Measurements from ENCODE around the gene TPR.

TPR gene

DNA sequence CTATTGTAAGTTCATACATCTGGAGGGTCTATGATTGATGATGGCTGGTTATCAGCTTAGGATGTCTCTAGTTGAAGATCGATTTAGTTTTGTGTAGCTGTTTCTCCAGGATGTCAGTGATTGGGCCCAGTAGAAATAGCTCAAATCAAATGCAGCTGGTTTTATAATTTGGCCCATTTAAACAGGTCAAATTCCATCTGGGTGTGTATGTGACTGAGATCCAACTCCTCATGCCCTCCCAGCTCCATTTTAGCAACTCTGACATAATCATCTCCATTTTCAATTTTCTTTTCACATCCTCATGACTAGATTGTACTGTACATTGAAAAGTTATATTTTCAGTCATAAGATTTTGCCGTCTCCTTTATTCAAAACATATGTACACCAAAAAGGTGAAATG lies 99.2 kb downstream of the TPR start:
- H3K27me3 ChIP-seq (ENCODE audit: insufficient read depth, low read depth): no peaks in the 10 kb centered on the region
- no peak overlapping the region for H3K4me2 ChIP-seq
- no peak overlapping the region for H3K4me3 ChIP-seq (IDR thresholded peaks at IDR 0.05; ENCODE audit: insufficient read depth, low read depth, low read length)
- H3K9ac ChIP-seq: no peak overlapping the region
- no peak overlapping the region for H3K27ac ChIP-seq
- no peaks in the 10 kb centered on the region for H4K20me1 ChIP-seq (ENCODE audit: insufficient read depth)
- no peaks in the 10 kb centered on the region for H3K4me1 ChIP-seq (ENCODE audit: low read depth, poor library complexity, severe bottlenecking)
- TF ChIP-seq, protein P1, sequence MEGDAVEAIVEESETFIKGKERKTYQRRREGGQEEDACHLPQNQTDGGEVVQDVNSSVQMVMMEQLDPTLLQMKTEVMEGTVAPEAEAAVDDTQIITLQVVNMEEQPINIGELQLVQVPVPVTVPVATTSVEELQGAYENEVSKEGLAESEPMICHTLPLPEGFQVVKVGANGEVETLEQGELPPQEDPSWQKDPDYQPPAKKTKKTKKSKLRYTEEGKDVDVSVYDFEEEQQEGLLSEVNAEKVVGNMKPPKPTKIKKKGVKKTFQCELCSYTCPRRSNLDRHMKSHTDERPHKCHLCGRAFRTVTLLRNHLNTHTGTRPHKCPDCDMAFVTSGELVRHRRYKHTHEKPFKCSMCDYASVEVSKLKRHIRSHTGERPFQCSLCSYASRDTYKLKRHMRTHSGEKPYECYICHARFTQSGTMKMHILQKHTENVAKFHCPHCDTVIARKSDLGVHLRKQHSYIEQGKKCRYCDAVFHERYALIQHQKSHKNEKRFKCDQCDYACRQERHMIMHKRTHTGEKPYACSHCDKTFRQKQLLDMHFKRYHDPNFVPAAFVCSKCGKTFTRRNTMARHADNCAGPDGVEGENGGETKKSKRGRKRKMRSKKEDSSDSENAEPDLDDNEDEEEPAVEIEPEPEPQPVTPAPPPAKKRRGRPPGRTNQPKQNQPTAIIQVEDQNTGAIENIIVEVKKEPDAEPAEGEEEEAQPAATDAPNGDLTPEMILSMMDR (conservative IDR thresholded peaks at IDR 0.05; ENCODE audit: low read depth, low read length): no peak
- H3K36me3 ChIP-seq (ENCODE audit: insufficient read depth): no peaks in the 10 kb centered on the region
- no peak overlapping the region for H2AFZ ChIP-seq (ENCODE audit: low read depth)
- no peaks in the 10 kb centered on the region for H3K79me2 ChIP-seq (ENCODE audit: insufficient read depth, low read depth)

DNA sequence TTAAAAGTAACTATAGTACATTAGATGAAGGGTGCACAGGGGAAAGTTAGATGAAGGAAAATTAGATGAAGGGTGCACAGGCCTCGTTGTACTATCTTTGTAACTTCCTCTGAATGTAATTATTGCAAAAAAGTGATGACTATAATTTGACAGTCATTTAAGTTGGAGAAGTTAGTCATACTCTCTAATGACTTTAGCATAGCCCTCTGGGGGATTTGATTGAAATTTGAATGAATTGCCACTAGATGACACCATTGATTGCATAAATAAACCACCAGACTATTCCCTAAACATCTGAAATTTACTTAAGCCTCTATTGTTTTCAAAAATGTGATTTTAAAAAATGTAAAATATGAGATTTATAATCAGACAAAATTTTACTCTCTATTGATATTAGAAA lies 102.6 kb downstream of the TPR start:
- Histone ChIP-seq H4K20me1 (ENCODE audit: insufficient read depth) (no peaks in the 10 kb centered on the region), H3K4me2 (no peak overlapping the region), H2AFZ (ENCODE audit: low read depth) (no peak overlapping the region), H3K36me3 (ENCODE audit: insufficient read depth) (no peaks in the 10 kb centered on the region), H3K4me1 (ENCODE audit: low read depth, poor library complexity, severe bottlenecking) (no peaks in the 10 kb centered on the region), H3K4me3 (IDR thresholded peaks at IDR 0.05; ENCODE audit: insufficient read depth, low read depth, low read length) (no peak overlapping the region), H3K27ac (no peak overlapping the region), H3K79me2 (ENCODE audit: insufficient read depth, low read depth) (no peaks in the 10 kb centered on the region), H3K27me3 (ENCODE audit: insufficient read depth, low read depth) (no peaks in the 10 kb centered on the region), H3K9ac (no peak overlapping the region)
- TF ChIP-seq, protein P1 (conservative IDR thresholded peaks at IDR 0.05; ENCODE audit: low read depth, low read length): no peak

DNA sequence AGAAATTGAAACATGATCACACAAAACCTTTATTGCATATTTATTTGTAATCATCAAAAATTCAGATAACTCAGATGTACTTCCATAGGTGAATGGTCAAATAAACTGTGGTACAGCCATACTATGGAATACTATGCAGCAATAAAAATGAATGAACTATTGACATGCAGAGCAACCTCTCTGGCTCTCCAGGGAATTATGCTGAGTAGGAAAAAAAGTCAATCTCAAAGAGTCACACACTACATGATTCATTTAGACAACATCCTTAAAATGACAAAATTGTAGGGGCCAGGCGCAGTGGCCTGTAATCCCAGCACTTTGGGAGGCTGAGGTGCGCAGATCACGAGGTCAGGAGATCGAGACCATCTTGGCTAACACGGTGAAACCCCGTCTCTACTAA lies 104.0 kb downstream of the TPR start:
- TF ChIP-seq, protein P1 (conservative IDR thresholded peaks at IDR 0.05; ENCODE audit: low read depth, low read length): no peak
- no peak overlapping the region for H3K4me3 ChIP-seq (IDR thresholded peaks at IDR 0.05; ENCODE audit: insufficient read depth, low read depth, low read length)
- no peak overlapping the region for H3K4me2 ChIP-seq
- H4K20me1 ChIP-seq (ENCODE audit: insufficient read depth): no peaks in the 10 kb centered on the region
- H3K27me3 ChIP-seq (ENCODE audit: insufficient read depth, low read depth): no peaks in the 10 kb centered on the region
- H3K9ac ChIP-seq: no peak overlapping the region
- no peaks in the 10 kb centered on the region for H3K4me1 ChIP-seq (ENCODE audit: low read depth, poor library complexity, severe bottlenecking)
- no peaks in the 10 kb centered on the region for H3K36me3 ChIP-seq (ENCODE audit: insufficient read depth)
- H3K79me2 ChIP-seq (ENCODE audit: insufficient read depth, low read depth): no peaks in the 10 kb centered on the region
- no peak overlapping the region for H2AFZ ChIP-seq (ENCODE audit: low read depth)
- H3K27ac ChIP-seq: no peak overlapping the region
